ENCODE results near the gene SNX14.

The SNX14 gene

DNA sequence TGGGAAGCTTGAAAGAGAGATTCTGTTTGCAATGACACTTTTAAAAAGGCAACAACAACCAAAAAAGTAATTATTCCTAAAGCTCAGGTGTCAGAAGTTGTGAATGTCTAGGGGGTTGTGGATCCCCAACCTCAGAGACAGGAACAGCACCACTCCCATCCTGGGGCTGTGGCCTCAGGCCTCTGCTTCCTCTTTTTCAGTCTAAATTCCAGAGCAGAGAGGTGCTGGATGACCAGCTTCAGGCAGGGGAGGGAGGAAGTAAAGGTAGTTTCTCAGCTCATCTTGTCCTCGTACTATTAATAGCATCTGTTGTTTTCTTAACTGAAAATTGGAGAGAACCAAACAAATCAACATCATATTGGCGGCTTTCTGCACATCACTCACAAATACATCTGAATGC lies 135.5 kb downstream of the SNX14 start:
- Histone ChIP-seq H3K9me3 (ENCODE audit: control insufficient read depth, low read length) (no peaks in the 10 kb centered on the region), H3K4me3 (ENCODE audit: low read length) (no peak overlapping the region), H3K36me3 (ENCODE audit: control insufficient read depth, insufficient read depth, low read length) (no peaks in the 10 kb centered on the region), H3K4me1 (ENCODE audit: control insufficient read depth, insufficient read depth, low read length) (peaks cover 19% of the 10 kb centered on the region), H3K9ac (ENCODE audit: low read length) (no peak overlapping the region), H3K27me3 (ENCODE audit: control insufficient read depth, insufficient read depth, low read length) (peaks cover 7% of the 10 kb centered on the region)

DNA sequence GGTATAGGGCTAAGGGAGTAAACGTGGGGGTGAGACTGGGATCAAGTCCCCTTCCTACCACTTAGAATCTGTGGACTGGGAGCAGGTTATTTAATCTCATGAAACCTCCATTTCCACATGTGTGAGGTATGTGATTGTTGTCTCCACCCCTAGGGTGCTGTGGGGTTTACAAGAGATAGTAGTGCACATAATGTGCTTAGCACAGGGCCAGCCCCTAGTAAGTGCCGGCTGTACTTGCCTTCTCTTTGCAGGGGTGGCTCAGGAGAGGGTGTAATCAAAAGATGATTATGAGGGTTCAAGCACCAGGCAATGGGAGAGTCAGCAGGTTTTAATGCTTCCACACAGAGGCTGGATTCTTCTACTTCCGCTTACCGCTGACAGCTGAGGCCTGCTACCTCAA lies 136.9 kb downstream of the SNX14 start:
- Histone ChIP-seq H3K4me3 (ENCODE audit: low read length) (no peak overlapping the region), H3K4me1 (ENCODE audit: control insufficient read depth, insufficient read depth, low read length) (peaks cover 26% of the 10 kb centered on the region), H3K27me3 (ENCODE audit: control insufficient read depth, insufficient read depth, low read length) (peaks cover 5% of the 10 kb centered on the region), H3K36me3 (ENCODE audit: control insufficient read depth, insufficient read depth, low read length) (no peaks in the 10 kb centered on the region), H3K9ac (ENCODE audit: low read length) (no peak overlapping the region), H3K9me3 (ENCODE audit: control insufficient read depth, low read length) (no peaks in the 10 kb centered on the region)
